MCF 10A (cell line): ENCODE data around the gene MEF2D. TPM values are rescaled to one million over a fixed set of nuclear protein-coding genes. Genes with fewer than 3 reads are reported as not detected.

Experiments used
- BruUV-seq: library from RNA; stranded (reverse); fragments of 400-500 nt; replicated peaks from 2 replicates; lab custom pipeline; 2021; lab: Mats Ljungman, UMichigan
- CTCF ChIA-PET: fragments of 300-600 bp; sonication (Branson Sonifier 250); formaldehyde crosslinking; extraction: SDS; loops from one replicate; lab custom pipeline; 2021; ENCODE audit warnings: antibody characterized with exemption, inconsistent platforms; lab: Yijun Ruan, JAX
- POLR2A ChIA-PET: fragments of 300-600, 350-650 bp; sonication (Branson Sonifier 250); formaldehyde crosslinking; extraction: SDS; loops from one replicate; lab custom pipeline; 2020; ENCODE audit warnings: antibody characterized with exemption, inconsistent platforms; lab: Yijun Ruan, JAX
- DNase-seq: peaks from one replicate; pipeline ENCODE4 v3.0.0-alpha.2; 2018; ENCODE audit not compliant: unreplicated experiment
- H3K27ac Mint-ChIP-seq: one replicate; pipeline ENCODE4 v1.8.0; 2022; ENCODE audit warnings: mild to moderate bottlenecking, low read depth, mixed read lengths; ENCODE audit not compliant: unreplicated experiment
- H3K27me3 Mint-ChIP-seq: one replicate; pipeline ENCODE4 v1.8.0; 2022; ENCODE audit warnings: mixed read lengths; ENCODE audit not compliant: insufficient read depth, unreplicated experiment
- H3K36me3 Mint-ChIP-seq: one replicate; pipeline ENCODE4 v1.8.0; 2022; ENCODE audit warnings: mild to moderate bottlenecking, moderate library complexity, mixed read lengths; ENCODE audit not compliant: insufficient read depth, unreplicated experiment
- H3K4me1 Mint-ChIP-seq: one replicate; pipeline ENCODE4 v1.8.0; 2022; ENCODE audit warnings: mixed read lengths; ENCODE audit not compliant: insufficient read depth, unreplicated experiment
- H3K4me3 Mint-ChIP-seq: one replicate; pipeline ENCODE4 v1.8.0; 2022; ENCODE audit warnings: mild to moderate bottlenecking, moderate library complexity, mixed read lengths; ENCODE audit not compliant: unreplicated experiment
- H3K9me3 Mint-ChIP-seq: one replicate; pipeline ENCODE4 v1.8.0; 2022; ENCODE audit warnings: mixed read lengths; ENCODE audit not compliant: unreplicated experiment
- CTCF ChIP-seq: fragments of 200-600 bp; IDR thresholded peaks from one replicate; pipeline ENCODE4 v1.8.0; 2022; ENCODE audit warnings: antibody characterized with exemption, mild to moderate bottlenecking; ENCODE audit not compliant: unreplicated experiment
- intact Hi-C: fragments of 100-400 bp; cut with micrococcal nuclease; formaldehyde crosslinking; loops from 2 replicates; pipeline ENCODE4 v1.14.1; 2022
- total RNA-seq: library from RNA; stranded (reverse); gene quantifications from 2 replicates; pipeline ENCODE4 v1.2.3, GENCODE V29; 2022

MEF2D gene
- total RNA-seq, 1 experiment from 2014 or later: 113 TPM

GRCh38 chr1:156523801-156524480 lies 23.4 kb upstream of the MEF2D start:
- no peaks in the 10 kb centered on the region for H3K27me3 Mint-ChIP-seq
- no peak for DNase-seq
- no TSS peak for BruUV-seq
- no peaks in the 10 kb centered on the region for H3K9me3 Mint-ChIP-seq
- H3K27ac Mint-ChIP-seq: no peak overlapping the region
- intact Hi-C loops: no loop called here
- no peaks in the 10 kb centered on the region for H3K4me1 Mint-ChIP-seq
- no peak overlapping the region for H3K4me3 Mint-ChIP-seq
- peaks cover 14% of the 10 kb centered on the region for H3K36me3 Mint-ChIP-seq
- no peak for TF ChIP-seq CTCF
- CTCF ChIA-PET: interaction anchor here (0.6 to 2.3 kb wide), 5 partner anchors 10 to 203 kb away, joined by 3 to 11 read pairs (median 3); partner anchors contain the start of gene MEF2D
- POLR2A ChIA-PET: interaction anchor here (1.1 to 1.2 kb wide), 2 partner anchors 11 to 23 kb away, joined by 3 to 4 read pairs; partner anchors contain the start of gene MEF2D

- intact Hi-C loops: no loop called here
- Mint-ChIP-seq H3K27me3 (no peaks in the 10 kb centered on the region), H3K4me3 (no peak overlapping the region), H3K27ac (no peak overlapping the region), H3K4me1 (peaks cover 9% of the 10 kb centered on the region), H3K9me3 (no peaks in the 10 kb centered on the region), H3K36me3 (peaks cover 12% of the 10 kb centered on the region)
- no peak for TF ChIP-seq CTCF
- no TSS peak for BruUV-seq
- POLR2A ChIA-PET: interaction anchor here (6.3 kb wide), 1 partner anchor 21 kb away, joined by 87 read pairs; the partner anchor contains the start of gene MEF2D
- CTCF ChIA-PET: interaction anchor here (1.0 kb wide), 1 partner anchor 14 kb away, joined by 5 read pairs; no protein-coding TSS in a partner anchor
- no peak for DNase-seq
These were observed 21.9 kb upstream of the MEF2D start for GRCh38 chr1:156522443-156522970.

- Mint-ChIP-seq H3K4me1 (peaks cover 14% of the 10 kb centered on the region), H3K27ac (peak overlapping the region; percentile 91), H3K27me3 (no peaks in the 10 kb centered on the region), H3K9me3 (no peaks in the 10 kb centered on the region), H3K36me3 (no peaks in the 10 kb centered on the region), H3K4me3 (no peak overlapping the region)
- no peak for TF ChIP-seq CTCF
- DNase-seq: peak; percentile 93
- intact Hi-C loops: no loop called here
- no TSS peak for BruUV-seq
- ChIA-PET POLR2A (interaction anchor here (0.7 to 6.3 kb wide), 12 partner anchors 8 to 74 kb away, joined by 3 to 87 read pairs (median 5); partner anchors contain the start of genes MEF2D and NAXE), CTCF (interaction anchor here (0.7 to 2.0 kb wide), 10 partner anchors 10 to 207 kb away, joined by 3 to 6 read pairs (median 4); no protein-coding TSS in a partner anchor)
These were observed 17.2 kb upstream of the MEF2D start for GRCh38 chr1:156517748-156518147.

GRCh38 chr1:156516821-156517220 lies 16.2 kb upstream of the MEF2D start:
- Mint-ChIP-seq H3K4me3 (no peak overlapping the region), H3K27ac (no peak overlapping the region), H3K4me1 (peaks cover 23% of the 10 kb centered on the region), H3K9me3 (no peaks in the 10 kb centered on the region), H3K36me3 (no peaks in the 10 kb centered on the region), H3K27me3 (no peaks in the 10 kb centered on the region)
- DNase-seq: no peak
- BruUV-seq: no TSS peak
- intact Hi-C loops: no loop called here
- ChIA-PET CTCF (interaction anchor here (0.5 to 2.0 kb wide), 16 partner anchors 9 to 174 kb away, joined by 3 to 8 read pairs (median 4); no protein-coding TSS in a partner anchor), POLR2A (interaction anchor here (0.6 to 6.3 kb wide), 9 partner anchors 9 to 62 kb away, joined by 3 to 87 read pairs (median 5); partner anchors contain the start of gene MEF2D)
- no peak for TF ChIP-seq CTCF
